Measurements from ENCODE around the gene ZCCHC24. TPM values are rescaled to one million over a fixed set of nuclear protein-coding genes. Genes with fewer than 3 reads are reported as not detected.

The ZCCHC24 gene
- total and polyA plus RNA-seq, 4 experiments from 2014 or later, result 0.30 to 1.9 (median 1.2) TPM

- Histone ChIP-seq H3K27me3 (ENCODE audit: insufficient read depth, low read length) (no peaks in the 10 kb centered on the region), H3K4me3 (ENCODE audit: low read length in 2 of 2) (no peak overlapping the region), H3K4me1 (ENCODE audit: insufficient read depth, low read length) (no peaks in the 10 kb centered on the region), H3K27ac (ENCODE audit: low read depth, low read length) (no peak overlapping the region), H3K36me3 (ENCODE audit: insufficient read depth, low read length) (no peaks in the 10 kb centered on the region), H3K9me3 (ENCODE audit: control insufficient read depth in 1 of 2, low read length in 2 of 2) (no peaks in the 10 kb centered on the region)
- Mint-ChIP-seq H3K9me3 (no peaks in the 10 kb centered on the region), H3K36me3 (no peaks in the 10 kb centered on the region), H3K4me3 (no peak overlapping the region), H3K27me3 (no peaks in the 10 kb centered on the region), H3K4me1 (peaks cover 0 to 3% (median 0%) of the 10 kb centered on the region in 4 donors), H3K27ac (no peak overlapping the region)
- ChIA-PET POLR2A (ENCODE audit: partially characterized antibody) (no interaction called here), CTCF (ENCODE audit: partially characterized antibody) (no interaction called here)
- no peak for DNase-seq
- intact Hi-C loops (cut with micrococcal nuclease), result no loop called here
Observed at GRCh38 chr10:79404231-79404609, 41.2 kb downstream of the ZCCHC24 start.

- H3K27ac Mint-ChIP-seq, result no peak overlapping the region
- Histone ChIP-seq H3K9me3 (ENCODE audit: control insufficient read depth in 1 of 2, low read length in 2 of 2) (no peaks in the 10 kb centered on the region), H3K27me3 (ENCODE audit: insufficient read depth, low read length) (no peaks in the 10 kb centered on the region), H3K4me1 (ENCODE audit: insufficient read depth, low read length) (no peaks in the 10 kb centered on the region), H3K27ac (ENCODE audit: low read depth, low read length) (no peak overlapping the region), H3K36me3 (ENCODE audit: insufficient read depth, low read length) (no peaks in the 10 kb centered on the region), H3K4me3 (ENCODE audit: low read length in 2 of 2) (no peak overlapping the region)
- ChIA-PET CTCF (ENCODE audit: partially characterized antibody) (no interaction called here), POLR2A (ENCODE audit: partially characterized antibody) (no interaction called here)
- no peaks in the 10 kb centered on the region for H3K9me3 Mint-ChIP-seq
- peaks cover 0 to 3% (median 0%) of the 10 kb centered on the region in 4 donors for H3K4me1 Mint-ChIP-seq
- no peak overlapping the region for H3K4me3 Mint-ChIP-seq
- intact Hi-C loops (cut with micrococcal nuclease), result no loop called here
- no peak for DNase-seq
- H3K27me3 Mint-ChIP-seq, result no peaks in the 10 kb centered on the region
- H3K36me3 Mint-ChIP-seq, result no peaks in the 10 kb centered on the region
Observed at GRCh38 chr10:79403441-79404230, 41.8 kb downstream of the ZCCHC24 start.

GRCh38 chr10:79402951-79403350 is 42.5 kb downstream of the ZCCHC24 start:
- ChIA-PET CTCF (ENCODE audit: partially characterized antibody) (no interaction called here), POLR2A (ENCODE audit: partially characterized antibody) (no interaction called here)
- H3K4me3 Mint-ChIP-seq, result no peak overlapping the region
- peaks cover 0 to 3% (median 0%) of the 10 kb centered on the region in 4 donors for H3K4me1 Mint-ChIP-seq
- H3K27ac Mint-ChIP-seq, result no peak overlapping the region
- no peaks in the 10 kb centered on the region for H3K36me3 ChIP-seq (ENCODE audit: insufficient read depth, low read length)
- no peaks in the 10 kb centered on the region for H3K9me3 Mint-ChIP-seq
- no peak for DNase-seq
- no peak overlapping the region for H3K27ac ChIP-seq (ENCODE audit: low read depth, low read length)
- no peak overlapping the region for H3K4me3 ChIP-seq (ENCODE audit: low read length in 2 of 2)
- no peaks in the 10 kb centered on the region for H3K36me3 Mint-ChIP-seq
- H3K27me3 Mint-ChIP-seq, result no peaks in the 10 kb centered on the region
- H3K4me1 ChIP-seq (ENCODE audit: insufficient read depth, low read length), result no peaks in the 10 kb centered on the region
- intact Hi-C loops (cut with micrococcal nuclease), result no loop called here
- no peaks in the 10 kb centered on the region for H3K27me3 ChIP-seq (ENCODE audit: insufficient read depth, low read length)
- no peaks in the 10 kb centered on the region for H3K9me3 ChIP-seq (ENCODE audit: control insufficient read depth in 1 of 2, low read length in 2 of 2)

GRCh38 chr10:79402625-79402946 is 42.8 kb downstream of the ZCCHC24 start:
- Mint-ChIP-seq H3K36me3 (no peaks in the 10 kb centered on the region), H3K27me3 (no peaks in the 10 kb centered on the region)
- POLR2A ChIA-PET (ENCODE audit: partially characterized antibody), result no interaction called here

GRCh38 chr10:79401015-79401921 is 44.2 kb downstream of the ZCCHC24 start:
- Mint-ChIP-seq H3K4me3 (no peak overlapping the region), H3K9me3 (no peaks in the 10 kb centered on the region), H3K27me3 (no peaks in the 10 kb centered on the region), H3K27ac (no peak overlapping the region), H3K4me1 (peaks cover 0 to 3% (median 0%) of the 10 kb centered on the region in 4 donors), H3K36me3 (no peaks in the 10 kb centered on the region)
- H3K4me1 ChIP-seq (ENCODE audit: insufficient read depth, low read length), result no peaks in the 10 kb centered on the region
- H3K27me3 ChIP-seq (ENCODE audit: insufficient read depth, low read length), result no peaks in the 10 kb centered on the region
- intact Hi-C loops (cut with micrococcal nuclease), result no loop called here
- ChIA-PET POLR2A (ENCODE audit: partially characterized antibody) (no interaction called here), CTCF (ENCODE audit: partially characterized antibody) (interaction anchor here (0.8 to 1.8 kb wide), 4 partner anchors 21 to 67 kb away, joined by 3 to 9 read pairs (median 4); no protein-coding TSS in a partner anchor)
- H3K27ac ChIP-seq (ENCODE audit: low read depth, low read length), result no peak overlapping the region
- H3K9me3 ChIP-seq (ENCODE audit: control insufficient read depth in 1 of 2, low read length in 2 of 2), result no peaks in the 10 kb centered on the region
- DNase-seq, result no peak
- H3K4me3 ChIP-seq (ENCODE audit: low read length in 2 of 2), result no peak overlapping the region
- H3K36me3 ChIP-seq (ENCODE audit: insufficient read depth, low read length), result no peaks in the 10 kb centered on the region

More at GRCh38 chr10:79402625-79402946, 42.8 kb downstream of the ZCCHC24 start:
- H3K4me3 Mint-ChIP-seq, result no peak overlapping the region
- H3K9me3 ChIP-seq (ENCODE audit: control insufficient read depth in 1 of 2, low read length in 2 of 2), result no peaks in the 10 kb centered on the region
- no peaks in the 10 kb centered on the region for H3K36me3 ChIP-seq (ENCODE audit: insufficient read depth, low read length)
- no peaks in the 10 kb centered on the region for H3K4me1 ChIP-seq (ENCODE audit: insufficient read depth, low read length)
- H3K27me3 ChIP-seq (ENCODE audit: insufficient read depth, low read length), result no peaks in the 10 kb centered on the region
- no peak overlapping the region for H3K27ac ChIP-seq (ENCODE audit: low read depth, low read length)
- H3K9me3 Mint-ChIP-seq, result no peaks in the 10 kb centered on the region
- no peak overlapping the region for H3K4me3 ChIP-seq (ENCODE audit: low read length in 2 of 2)
- H3K27ac Mint-ChIP-seq, result no peak overlapping the region
- no peak for DNase-seq
- peaks cover 0 to 3% (median 0%) of the 10 kb centered on the region in 4 donors for H3K4me1 Mint-ChIP-seq
- intact Hi-C loops (cut with micrococcal nuclease), result no loop called here
- CTCF ChIA-PET (ENCODE audit: partially characterized antibody), result no interaction called here

GRCh38 chr10:79400146-79401004 is 45.0 kb downstream of the ZCCHC24 start:
- H3K27ac ChIP-seq (ENCODE audit: low read depth, low read length), result no peak overlapping the region
- H3K4me1 ChIP-seq (ENCODE audit: insufficient read depth, low read length), result no peaks in the 10 kb centered on the region
- H3K27ac Mint-ChIP-seq, result no peak overlapping the region
- H3K27me3 ChIP-seq (ENCODE audit: insufficient read depth, low read length), result no peaks in the 10 kb centered on the region
- no peaks in the 10 kb centered on the region for H3K9me3 Mint-ChIP-seq
- ChIA-PET CTCF (ENCODE audit: partially characterized antibody) (interaction anchor here (0.8 to 1.8 kb wide), 5 partner anchors 9 to 68 kb away, joined by 3 to 9 read pairs (median 4); no protein-coding TSS in a partner anchor), POLR2A (ENCODE audit: partially characterized antibody) (no interaction called here)
- no peaks in the 10 kb centered on the region for H3K27me3 Mint-ChIP-seq
- H3K4me1 Mint-ChIP-seq, result peaks cover 0 to 3% (median 0%) of the 10 kb centered on the region in 4 donors
- peak in 3 of 5 donors; percentile 11 to 31 (median 28) for DNase-seq
- no peaks in the 10 kb centered on the region for H3K9me3 ChIP-seq (ENCODE audit: control insufficient read depth in 1 of 2, low read length in 2 of 2)
- no peak overlapping the region for H3K4me3 Mint-ChIP-seq
- intact Hi-C loops (cut with micrococcal nuclease), result loop anchor here (1.0 kb wide), 1 partner anchor 67 kb away; no protein-coding TSS in a partner anchor
- H3K4me3 ChIP-seq (ENCODE audit: low read length in 2 of 2), result no peak overlapping the region
- H3K36me3 ChIP-seq (ENCODE audit: insufficient read depth, low read length), result no peaks in the 10 kb centered on the region
- no peaks in the 10 kb centered on the region for H3K36me3 Mint-ChIP-seq
